ENCODE data around the gene SIPA1L2.

SIPA1L2 gene

DNA sequence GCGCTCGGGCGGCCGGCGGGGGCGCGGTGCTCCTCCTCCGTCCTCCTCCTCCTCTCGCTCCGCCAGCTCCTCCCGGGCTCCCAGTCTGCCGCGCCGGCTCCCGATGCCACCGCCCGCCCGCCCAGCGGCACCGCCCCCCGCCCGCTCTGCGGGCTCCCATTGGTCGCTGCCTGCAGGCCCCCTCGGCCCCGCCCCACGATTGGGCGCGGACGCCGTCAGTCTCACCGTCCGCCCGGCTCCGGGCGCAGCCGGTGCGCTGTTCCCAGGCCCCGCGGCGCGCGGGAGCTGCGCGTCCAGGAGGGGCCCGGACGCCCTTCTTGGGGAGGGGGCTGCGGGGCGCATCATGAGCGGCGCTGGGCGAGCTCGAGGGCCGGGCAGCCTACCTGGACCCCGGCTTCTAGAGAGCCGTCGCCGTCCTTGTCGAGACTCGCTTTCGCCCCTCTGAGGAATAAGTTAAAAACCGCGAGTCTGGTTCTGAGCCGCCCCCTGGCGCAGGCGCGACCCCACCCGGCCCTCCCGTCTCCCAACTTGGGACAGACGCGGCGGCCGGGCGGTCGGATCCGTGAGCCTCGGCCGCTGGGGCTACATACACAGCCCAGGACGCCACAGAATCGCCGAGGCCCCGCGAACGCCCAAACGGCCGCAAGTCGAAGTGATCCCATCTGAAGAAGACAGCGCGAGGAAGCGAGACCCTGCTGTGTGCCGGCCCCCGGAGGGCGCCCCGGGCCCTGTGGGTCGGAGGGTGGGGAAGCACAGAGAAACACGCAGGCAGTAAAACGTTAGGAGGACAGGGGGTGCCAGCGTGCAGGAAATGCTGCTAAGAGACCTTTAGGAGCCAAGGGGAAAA, at the start of gene SIPA1L2:
TSS of gene SIPA1L2 (minus strand) at position 87 of the 847 bp plus-strand sequence. CDS start 114,794 bp downstream, outside the sequence.
- DNase-seq (ENCODE audit: low read depth), result peak; percentile 68

- no peak for DNase-seq (ENCODE audit: low read depth)
These were observed 48.4 kb upstream of the SIPA1L2 start for GRCh38 chr1:232678185-232678886.

GRCh38 chr1:232676307-232676706, 46.4 kb upstream of the SIPA1L2 start:
- DNase-seq (ENCODE audit: low read depth), result no peak

- no peak for DNase-seq (ENCODE audit: low read depth)
These were observed 46.0 kb upstream of the SIPA1L2 start for GRCh38 chr1:232675898-232676297.

DNA sequence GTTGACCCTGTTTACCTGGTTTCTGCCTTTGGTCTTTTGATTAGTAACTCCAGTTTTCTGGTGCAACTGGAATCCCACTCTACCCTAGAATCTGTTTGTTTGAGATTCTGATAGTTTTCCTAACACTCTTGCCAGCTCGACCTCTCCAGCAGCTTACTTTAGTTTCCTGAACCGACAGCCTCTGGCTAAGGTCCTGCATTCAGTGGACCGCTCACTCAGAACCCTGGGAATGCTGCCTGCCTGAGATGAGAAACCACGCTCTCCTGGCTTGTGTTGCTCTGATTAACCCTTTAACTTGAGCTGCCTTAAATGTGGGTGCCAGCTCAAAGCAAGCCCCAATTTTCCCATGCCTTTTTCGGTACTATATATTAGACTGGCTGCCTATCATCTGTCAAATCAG, 45.3 kb upstream of the SIPA1L2 start:
- DNase-seq (ENCODE audit: low read depth), result no peak

DNA sequence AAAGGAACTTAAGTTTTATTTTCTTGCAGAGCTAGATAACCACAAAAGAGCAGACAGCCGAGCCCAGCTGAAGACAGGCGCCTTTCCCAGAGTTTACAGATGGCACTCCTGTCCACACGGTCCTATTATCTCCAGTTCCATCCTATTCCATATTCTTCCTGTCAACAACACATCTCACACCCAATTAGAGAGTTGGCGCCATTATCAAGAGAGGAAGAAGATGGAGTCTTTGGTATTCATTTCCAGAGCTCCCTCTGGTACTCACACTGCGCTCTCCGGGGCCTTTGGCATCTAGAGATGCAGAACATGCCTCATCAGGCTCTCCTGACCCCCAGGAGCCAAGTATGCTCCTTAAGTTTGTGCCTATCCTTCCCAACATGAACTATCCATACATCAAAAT, 43.3 kb upstream of the SIPA1L2 start:
- DNase-seq (ENCODE audit: low read depth), result no peak

DNA sequence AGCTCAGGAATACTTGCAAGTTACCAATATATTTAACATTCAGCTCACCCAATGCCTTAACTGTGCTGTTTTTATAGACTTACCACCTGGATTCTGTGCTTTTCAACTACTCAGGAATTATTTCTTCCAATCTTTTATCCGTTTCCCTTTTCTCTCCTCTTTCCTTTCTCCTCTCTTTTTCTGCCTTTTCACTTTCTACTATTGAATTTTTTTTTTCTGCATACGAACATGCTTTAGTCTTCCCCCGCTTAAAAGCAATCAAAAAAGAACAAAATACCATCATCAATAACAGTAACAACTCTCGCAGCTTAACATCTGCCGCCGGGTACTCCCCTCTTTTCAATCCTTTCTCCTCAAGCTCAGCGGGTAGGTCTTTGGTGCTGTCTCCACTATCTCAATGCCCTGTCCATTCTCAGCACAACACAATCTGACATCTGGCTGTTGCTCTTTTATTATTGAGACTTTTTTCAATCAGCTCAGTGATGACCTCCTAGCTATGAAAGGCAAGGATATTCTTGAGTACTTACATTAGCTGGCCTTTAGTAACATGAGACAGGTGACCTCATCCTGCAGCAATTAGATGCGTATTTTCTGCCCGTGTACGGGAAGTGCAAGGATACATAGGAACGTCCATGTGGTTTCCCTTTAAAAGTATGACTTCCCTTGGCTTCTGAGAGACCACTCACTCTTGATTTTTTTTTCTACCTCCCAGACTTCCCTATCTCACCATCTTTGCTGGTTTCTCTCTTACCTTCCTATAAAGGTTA, 40.2 kb upstream of the SIPA1L2 start:
- DNase-seq (ENCODE audit: low read depth), result no peak

DNA sequence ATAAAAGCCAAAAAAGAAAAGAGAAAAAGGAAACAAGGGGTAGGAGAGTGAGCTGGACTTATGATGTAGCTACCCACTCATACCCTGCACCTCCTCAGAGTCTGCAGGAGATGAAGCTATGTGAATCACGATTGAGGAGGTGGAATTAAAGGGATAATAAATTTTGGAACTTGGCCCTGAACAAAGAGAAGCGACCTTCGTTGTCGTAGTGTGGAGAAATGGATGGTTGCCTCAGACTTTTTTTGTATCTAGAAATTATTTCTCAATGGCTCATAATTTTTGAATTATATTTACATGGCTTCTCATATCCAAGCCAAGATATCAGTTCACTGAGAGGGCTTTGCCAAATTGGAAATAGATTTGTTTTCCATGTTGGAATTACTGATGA, 37.8 kb upstream of the SIPA1L2 start:
- DNase-seq (ENCODE audit: low read depth), result no peak

DNA sequence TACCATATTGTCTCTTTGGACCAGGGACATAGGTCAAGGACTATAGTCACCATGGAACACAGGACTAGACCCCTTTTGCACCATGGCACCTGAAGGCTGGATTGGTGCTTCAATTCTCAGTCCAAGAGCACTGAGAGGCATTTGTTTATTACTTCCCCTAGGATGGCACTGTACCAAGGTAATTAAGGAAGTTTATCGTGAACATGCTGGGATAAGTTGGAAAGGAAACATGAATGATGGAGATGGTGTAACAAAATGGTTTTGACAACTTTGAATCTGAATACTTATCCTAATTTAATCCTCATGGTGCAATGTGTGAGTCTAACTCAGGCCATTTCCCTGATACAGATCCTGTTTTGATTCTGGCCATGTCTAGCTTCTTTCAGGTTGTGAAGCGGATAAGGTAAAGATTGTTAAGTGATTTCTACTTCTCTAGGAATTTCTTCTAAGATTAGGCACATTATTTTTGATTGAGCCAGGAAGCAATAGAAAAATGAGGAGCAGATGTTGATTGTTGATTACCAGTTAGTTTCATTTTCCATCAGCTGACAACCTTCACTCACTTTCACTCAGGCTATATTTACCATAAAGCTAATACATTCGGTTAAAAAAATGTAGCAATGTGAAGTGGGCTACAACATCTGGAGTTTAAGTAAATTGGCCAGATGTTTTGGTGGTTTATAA, 37.3 kb upstream of the SIPA1L2 start:
- no peak for DNase-seq (ENCODE audit: low read depth)

GRCh38 chr1:232664844-232665777, 35.2 kb upstream of the SIPA1L2 start:
- DNase-seq (ENCODE audit: low read depth), result no peak

- DNase-seq (ENCODE audit: low read depth), result no peak
These were observed 33.0 kb upstream of the SIPA1L2 start for GRCh38 chr1:232662910-232663309.

DNA sequence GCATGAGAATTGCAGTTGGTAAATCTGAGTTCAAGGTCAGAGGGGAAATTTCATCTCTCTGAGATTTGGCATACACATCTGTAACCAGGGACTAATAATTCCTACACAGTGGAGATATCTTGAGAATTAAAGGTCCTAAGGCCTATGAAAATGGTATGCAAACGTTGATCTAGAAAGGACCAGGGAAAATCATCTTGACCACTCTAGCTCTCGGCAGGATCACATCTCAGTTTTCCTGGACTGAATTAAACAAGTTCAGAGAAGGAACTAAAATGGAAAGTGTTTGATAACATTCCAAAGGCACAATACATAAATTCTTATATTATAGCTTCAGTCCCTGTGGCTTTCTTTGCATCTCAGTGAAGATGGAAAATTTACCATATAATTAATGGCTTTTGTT, 28.5 kb upstream of the SIPA1L2 start:
- DNase-seq (ENCODE audit: low read depth), result no peak

DNA sequence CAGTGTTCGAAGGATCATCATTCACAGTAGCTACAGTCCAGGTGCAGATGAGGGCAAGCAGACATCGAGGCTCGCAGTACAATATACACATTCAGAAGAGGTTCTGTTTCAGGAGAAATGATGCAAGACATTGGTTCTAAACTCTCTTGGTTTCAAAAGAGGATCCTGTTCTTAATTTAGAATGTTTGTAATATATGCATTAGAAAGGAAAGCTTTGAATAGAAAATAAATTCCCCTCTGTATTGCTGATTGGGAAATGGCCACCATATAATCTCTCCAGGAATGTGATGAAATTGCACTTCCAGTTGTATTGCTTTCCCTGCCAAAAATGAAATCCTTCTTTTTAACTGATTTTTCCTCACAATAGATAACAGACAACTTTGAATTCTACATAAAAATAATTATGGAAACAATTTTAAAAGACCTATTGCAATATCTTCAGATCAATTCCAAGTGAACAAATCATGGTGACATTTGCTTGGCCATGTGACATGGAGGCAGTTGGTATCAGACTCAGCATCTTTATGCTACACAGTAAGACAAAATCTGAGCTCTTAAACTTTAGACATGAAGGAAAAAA, 27.6 kb upstream of the SIPA1L2 start:
- no peak for DNase-seq (ENCODE audit: low read depth)

DNA sequence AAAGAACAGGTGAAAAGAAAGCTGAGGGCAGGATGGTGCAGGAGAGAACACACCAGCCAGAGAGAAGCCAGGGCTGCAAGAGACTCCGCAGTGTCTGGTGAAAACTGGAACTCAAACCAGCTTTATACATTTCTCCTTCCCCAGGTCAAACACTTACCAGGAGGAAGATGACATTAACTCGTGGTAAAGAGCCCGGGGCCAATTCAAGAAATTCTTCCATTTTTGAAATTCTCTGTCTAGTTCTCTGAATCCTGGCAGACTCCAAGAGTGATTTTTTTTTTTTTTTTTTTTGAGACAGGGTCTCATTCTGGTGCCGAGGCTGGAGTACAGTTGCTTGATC, 25.8 kb upstream of the SIPA1L2 start:
- no peak for DNase-seq (ENCODE audit: low read depth)

- DNase-seq (ENCODE audit: low read depth), result no peak
These were observed 25.3 kb upstream of the SIPA1L2 start for GRCh38 chr1:232655028-232655745.

- DNase-seq (ENCODE audit: low read depth), result no peak
These were observed 23.9 kb upstream of the SIPA1L2 start for GRCh38 chr1:232653789-232654188.

GRCh38 chr1:232650845-232651244, 20.9 kb upstream of the SIPA1L2 start:
- DNase-seq (ENCODE audit: low read depth), result no peak

- DNase-seq (ENCODE audit: low read depth), result no peak
These were observed 20.5 kb upstream of the SIPA1L2 start for GRCh38 chr1:232650418-232650817.

GRCh38 chr1:232648316-232648715, 18.4 kb upstream of the SIPA1L2 start:
- no peak for DNase-seq (ENCODE audit: low read depth)

GRCh38 chr1:232644209-232644608, 14.3 kb upstream of the SIPA1L2 start:
- DNase-seq (ENCODE audit: low read depth), result no peak

Measured in stimulated activated CD8-positive, alpha-beta memory T cell treated with anti-CD3 and anti-CD28 coated beads, Interleukin-12 subunit alpha, Interleukin-12 subunit beta, amount 100 ng/mL, for 1 hour (primary cell).